ENCODE data around the gene TMBIM1. TPM values are rescaled to one million over a fixed set of nuclear protein-coding genes. Genes with fewer than 3 reads are reported as not detected.

TMBIM1 gene
- total and polyA plus RNA-seq, 5 donors = 64.3 to 158 (median 106) TPM

DNA sequence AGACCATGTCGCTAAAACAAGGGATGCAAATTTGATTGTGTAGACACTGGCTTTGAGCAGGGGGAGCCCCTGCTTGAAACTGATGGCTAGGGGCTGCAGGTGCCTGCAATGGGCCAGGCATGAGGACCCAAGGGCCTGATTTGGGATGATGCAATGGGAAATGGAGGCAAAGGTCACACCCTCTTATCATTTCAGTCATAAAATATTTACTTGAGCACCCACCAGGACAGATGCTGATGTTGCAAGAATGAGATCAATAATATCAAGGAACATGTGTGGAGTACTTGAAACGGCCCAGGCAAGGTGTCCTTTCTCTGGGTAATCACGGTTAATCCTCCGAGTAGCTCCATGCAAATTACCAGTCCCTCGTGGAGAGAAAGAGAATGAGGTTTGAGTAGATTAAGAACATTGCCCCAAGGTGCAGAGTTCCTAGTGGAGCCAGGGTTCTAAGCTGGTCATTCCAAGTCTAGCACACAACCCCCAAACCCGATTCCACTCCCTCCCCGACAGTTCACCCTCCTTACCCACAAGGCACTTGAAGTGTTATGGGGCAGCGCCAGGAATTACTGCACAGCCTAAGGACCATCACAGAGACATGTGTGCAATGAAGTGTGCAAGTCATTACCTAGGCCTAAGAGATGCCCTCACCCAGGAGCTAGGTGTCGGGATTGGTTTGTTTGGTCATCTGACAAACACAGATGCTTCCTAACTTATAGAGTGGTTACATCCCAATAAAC lies 14.0 kb upstream of the TMBIM1 start:
- Histone ChIP-seq H3K9me3 (ENCODE audit: control insufficient read depth, low read length) (no peaks in the 10 kb centered on the region), H3K4me3 (ENCODE audit: low read length) (no peak overlapping the region), H3K4me1 (ENCODE audit: control insufficient read depth, insufficient read depth, low read length) (no peaks in the 10 kb centered on the region), H3K27ac (ENCODE audit: low read length) (no peak overlapping the region), H3K27me3 (ENCODE audit: control insufficient read depth, insufficient read depth) (no peaks in the 10 kb centered on the region)
- no peak for DNase-seq
- no peak for ATAC-seq
- 85% methylated on average over 9 of the region's 9 CpGs for WGBS
- intact Hi-C loops (cut with DNase I) = loop anchor here in 1 of 4 donors (5.0 kb wide), 1 partner anchor 51 kb away; the partner anchor contains the start of gene CATIP

GRCh38 chr2:218305383-218305782 lies 13.1 kb upstream of the TMBIM1 start:
- H3K27me3 ChIP-seq (ENCODE audit: control insufficient read depth, insufficient read depth) = no peaks in the 10 kb centered on the region
- no peaks in the 10 kb centered on the region for H3K4me1 ChIP-seq (ENCODE audit: control insufficient read depth, insufficient read depth, low read length)
- DNase-seq (peak in 1 of 3 donors; percentile 30), ATAC-seq (no peak)
- intact Hi-C loops (cut with DNase I) = loop anchor here in 1 of 4 donors (5.0 kb wide), 1 partner anchor 52 kb away; the partner anchor contains the start of gene CATIP
- 69% methylated on average over 5 of the region's 5 CpGs for WGBS
- no peak overlapping the region for H3K27ac ChIP-seq (ENCODE audit: low read length)
- H3K4me3 ChIP-seq (ENCODE audit: low read length) = no peak overlapping the region
- H3K9me3 ChIP-seq (ENCODE audit: control insufficient read depth, low read length) = no peaks in the 10 kb centered on the region

- ATAC-seq (peak; percentile 71 to 76), DNase-seq (peak; percentile 77 to 90 (median 83))
- Histone ChIP-seq H3K27me3 (ENCODE audit: control insufficient read depth, insufficient read depth) (no peaks in the 10 kb centered on the region), H3K4me1 (ENCODE audit: control insufficient read depth, insufficient read depth, low read length) (no peaks in the 10 kb centered on the region), H3K27ac (ENCODE audit: low read length) (no peak overlapping the region), H3K4me3 (ENCODE audit: low read length) (no peak overlapping the region), H3K9me3 (ENCODE audit: control insufficient read depth, low read length) (no peaks in the 10 kb centered on the region)
- intact Hi-C loops (cut with DNase I) = loop anchor here in 3 of 4 donors (2.0 to 5.0 kb wide), 2 partner anchors 56 kb away; partner anchors contain the start of gene CATIP (in 3 of the 3)
- 8% methylated on average over 9 of the region's 9 CpGs for WGBS
These were observed 9.0 kb upstream of the TMBIM1 start for GRCh38 chr2:218301176-218301819.

- no peaks in the 10 kb centered on the region for H3K4me1 ChIP-seq (ENCODE audit: control insufficient read depth, insufficient read depth, low read length)
- no peaks in the 10 kb centered on the region for H3K9me3 ChIP-seq (ENCODE audit: control insufficient read depth, low read length)
- no peak overlapping the region for H3K4me3 ChIP-seq (ENCODE audit: low read length)
- 82% methylated on average over 4 of the region's 4 CpGs for WGBS
- DNase-seq (no peak), ATAC-seq (no peak)
- no peaks in the 10 kb centered on the region for H3K27me3 ChIP-seq (ENCODE audit: control insufficient read depth, insufficient read depth)
- intact Hi-C loops (cut with DNase I) = loop anchor here in 3 of 4 donors (2.0 to 5.0 kb wide), 2 partner anchors 57 kb away; partner anchors contain the start of gene CATIP (in 3 of the 3)
- H3K27ac ChIP-seq (ENCODE audit: low read length) = no peak overlapping the region
These were observed 7.8 kb upstream of the TMBIM1 start for GRCh38 chr2:218300141-218300540.

DNA sequence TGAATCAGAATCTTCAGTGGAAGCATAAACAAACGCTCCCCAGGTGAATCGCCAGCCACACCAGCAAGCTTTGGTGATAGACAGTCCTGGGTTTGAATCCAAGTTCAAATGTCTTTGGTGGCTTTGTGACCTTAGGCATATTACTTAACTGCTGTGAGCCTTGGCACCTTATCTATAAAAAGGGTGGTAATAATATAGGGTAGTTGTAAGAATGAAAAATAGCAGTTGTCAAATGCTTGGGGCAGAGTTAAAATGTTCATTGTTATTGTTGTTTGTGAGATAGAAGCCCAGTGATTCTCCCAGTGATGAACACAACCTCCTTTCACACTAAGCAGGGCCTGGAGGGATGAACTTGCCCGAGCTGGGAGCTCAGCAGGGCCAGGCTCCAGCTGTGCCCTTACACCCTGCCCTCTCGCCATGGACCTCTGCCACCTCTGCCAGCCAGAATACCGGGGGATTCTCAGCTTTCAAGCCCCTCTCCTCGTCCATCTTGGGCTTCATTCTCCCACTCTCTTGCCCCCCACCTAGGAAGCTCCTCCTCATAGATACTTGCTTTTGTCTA lies 6.1 kb upstream of the TMBIM1 start:
- no peak for ATAC-seq
- no peak overlapping the region for H3K27ac ChIP-seq (ENCODE audit: low read length)
- H3K27me3 ChIP-seq (ENCODE audit: control insufficient read depth, insufficient read depth) = no peaks in the 10 kb centered on the region
- DNase-seq = peak in 1 of 3 donors; percentile 21
- intact Hi-C loops (cut with DNase I) = loop anchor here (10.0 kb wide), 2 partner anchors 96 to 166 kb away; partner anchors contain the start of gene CTDSP1 (in 1 of the 4)
- H3K9me3 ChIP-seq (ENCODE audit: control insufficient read depth, low read length) = no peaks in the 10 kb centered on the region
- no peak overlapping the region for H3K4me3 ChIP-seq (ENCODE audit: low read length)
- WGBS = 82% methylated on average over 6 of the region's 6 CpGs
- no peaks in the 10 kb centered on the region for H3K4me1 ChIP-seq (ENCODE audit: control insufficient read depth, insufficient read depth, low read length)

DNA sequence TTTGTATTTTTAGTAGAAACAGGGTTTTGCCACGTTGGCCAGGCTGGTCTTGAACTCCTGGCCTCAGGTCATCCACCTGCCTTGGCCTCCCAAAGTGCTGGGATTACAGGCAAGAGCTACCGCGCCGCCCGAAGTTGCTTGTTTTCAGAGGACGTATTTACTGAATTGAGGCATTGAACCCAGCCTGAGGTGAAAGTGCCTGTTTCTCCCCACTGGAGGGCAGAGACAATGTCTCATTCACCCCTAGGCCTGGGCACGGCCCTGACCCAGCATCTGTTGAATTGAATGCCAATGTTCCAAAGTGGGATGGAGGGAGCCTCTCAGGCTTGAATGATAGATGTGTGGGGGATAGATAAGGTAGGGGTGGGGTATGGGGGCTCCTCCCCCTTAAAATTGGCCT lies 4.5 kb upstream of the TMBIM1 start:
- no peak overlapping the region for H3K4me3 ChIP-seq (ENCODE audit: low read length)
- no peaks in the 10 kb centered on the region for H3K27me3 ChIP-seq (ENCODE audit: control insufficient read depth, insufficient read depth)
- 88% methylated on average over 7 of the region's 7 CpGs for WGBS
- intact Hi-C loops (cut with DNase I) = loop anchor here (10.0 kb wide), 2 partner anchors 98 to 168 kb away; partner anchors contain the start of gene CTDSP1 (in 1 of the 4)
- ATAC-seq (no peak), DNase-seq (peak in 1 of 3 donors; percentile 17)
- H3K27ac ChIP-seq (ENCODE audit: low read length) = no peak overlapping the region
- H3K4me1 ChIP-seq (ENCODE audit: control insufficient read depth, insufficient read depth, low read length) = no peaks in the 10 kb centered on the region
- H3K9me3 ChIP-seq (ENCODE audit: control insufficient read depth, low read length) = no peaks in the 10 kb centered on the region

DNA sequence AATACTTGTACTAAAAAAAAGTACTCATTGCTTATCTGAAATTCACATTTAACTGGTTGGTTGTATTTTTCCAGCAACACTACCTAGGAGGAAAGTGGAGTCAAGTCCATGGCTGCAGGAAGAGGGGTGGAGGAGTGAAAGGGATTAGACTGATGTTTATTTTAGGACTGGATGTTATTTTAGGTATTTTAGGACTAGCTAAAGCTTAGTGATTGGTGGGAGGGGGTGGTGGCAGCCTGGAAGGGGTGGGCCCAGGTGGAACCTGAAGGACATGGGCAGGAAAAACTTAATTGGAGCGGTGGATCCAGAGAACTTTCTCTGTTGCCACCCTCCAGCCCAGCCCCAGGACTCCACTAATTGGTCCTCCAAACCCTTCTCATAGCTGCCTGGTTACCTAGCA lies 3.9 kb upstream of the TMBIM1 start:
- DNase-seq (peak in 1 of 3 donors; percentile 11), ATAC-seq (no peak)
- no peak overlapping the region for H3K4me3 ChIP-seq (ENCODE audit: low read length)
- 98% methylated on average over 1 of the region's 1 CpG for WGBS
- no peaks in the 10 kb centered on the region for H3K27me3 ChIP-seq (ENCODE audit: control insufficient read depth, insufficient read depth)
- no peak overlapping the region for H3K27ac ChIP-seq (ENCODE audit: low read length)
- no peaks in the 10 kb centered on the region for H3K4me1 ChIP-seq (ENCODE audit: control insufficient read depth, insufficient read depth, low read length)
- no peaks in the 10 kb centered on the region for H3K9me3 ChIP-seq (ENCODE audit: control insufficient read depth, low read length)
- intact Hi-C loops (cut with DNase I) = loop anchor here (10.0 kb wide), 2 partner anchors 99 to 169 kb away; partner anchors contain the start of gene CTDSP1 (in 1 of the 4)

DNA sequence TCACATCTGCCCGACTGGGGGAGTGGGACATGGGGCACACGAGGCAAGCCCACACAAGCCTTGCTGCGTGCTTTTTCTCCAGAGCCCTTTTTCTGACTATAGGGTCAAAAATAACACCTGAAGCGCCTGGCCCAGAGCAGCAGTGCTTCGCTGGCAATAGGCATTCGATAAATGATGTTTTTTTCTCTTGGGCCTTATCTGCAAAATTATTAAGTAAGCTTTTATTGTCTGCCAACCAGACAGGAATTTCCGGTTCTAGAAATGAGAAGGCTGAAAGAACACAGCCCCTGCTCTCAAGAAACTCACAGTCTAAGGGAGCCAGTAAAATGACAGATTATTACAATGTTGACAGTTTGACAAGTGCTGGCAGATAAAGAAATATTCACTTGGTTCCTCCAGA lies 2.7 kb upstream of the TMBIM1 start:
- intact Hi-C loops (cut with DNase I) = loop anchor here (10.0 kb wide), 2 partner anchors 100 to 170 kb away; partner anchors contain the start of gene CTDSP1 (in 1 of the 4)
- Histone ChIP-seq H3K4me1 (ENCODE audit: control insufficient read depth, insufficient read depth, low read length) (peaks cover 6% of the 10 kb centered on the region), H3K4me3 (ENCODE audit: low read length) (no peak overlapping the region), H3K27me3 (ENCODE audit: control insufficient read depth, insufficient read depth) (no peaks in the 10 kb centered on the region), H3K27ac (ENCODE audit: low read length) (no peak overlapping the region), H3K9me3 (ENCODE audit: control insufficient read depth, low read length) (no peaks in the 10 kb centered on the region)
- ATAC-seq (no peak), DNase-seq (no peak)
- 46% methylated on average over 7 of the region's 7 CpGs for WGBS

DNA sequence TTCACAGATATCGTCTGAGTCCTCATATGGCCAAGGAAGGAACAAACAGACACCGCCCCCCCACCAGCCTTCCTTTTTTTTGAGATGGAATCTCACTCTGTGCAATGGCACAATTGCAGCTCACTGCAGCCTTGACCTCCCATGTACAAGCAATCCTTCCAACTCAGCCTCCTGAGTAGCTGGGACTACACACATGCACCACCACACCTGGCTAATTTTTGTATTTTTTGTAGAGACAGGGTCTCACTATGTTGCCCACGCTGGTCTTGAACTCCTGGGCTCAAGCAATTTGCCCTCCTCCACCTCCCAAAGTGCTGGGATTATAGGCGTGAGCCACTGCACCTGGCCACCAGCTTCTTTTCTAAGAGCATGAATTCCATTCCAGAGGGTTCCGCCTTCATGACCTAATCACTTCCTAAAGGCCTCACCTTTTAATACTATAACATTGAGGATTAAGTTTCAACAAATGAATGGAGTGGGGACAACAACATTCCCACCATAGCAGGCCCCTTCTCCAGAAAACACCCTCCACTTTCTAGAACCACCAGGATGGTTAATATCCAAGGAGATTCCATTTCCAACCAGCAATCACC lies 2.2 kb upstream of the TMBIM1 start:
- Histone ChIP-seq H3K27me3 (ENCODE audit: control insufficient read depth, insufficient read depth) (no peaks in the 10 kb centered on the region), H3K4me3 (ENCODE audit: low read length) (no peak overlapping the region), H3K4me1 (ENCODE audit: control insufficient read depth, insufficient read depth, low read length) (peaks cover 10% of the 10 kb centered on the region), H3K9me3 (ENCODE audit: control insufficient read depth, low read length) (no peaks in the 10 kb centered on the region), H3K27ac (ENCODE audit: low read length) (no peak overlapping the region)
- DNase-seq (peak in 1 of 3 donors; percentile 19), ATAC-seq (no peak)
- intact Hi-C loops (cut with DNase I) = loop anchor here (5.0 to 10.0 kb wide), 4 partner anchors 100 to 353 kb away; partner anchors contain the start of gene CTDSP1 (in 4 of the 4)
- 84% methylated on average over 5 of the region's 5 CpGs for WGBS

GRCh38 chr2:218293715-218294429 lies 1.6 kb upstream of the TMBIM1 start:
- ATAC-seq (no peak), DNase-seq (peak in 1 of 3 donors; percentile 7)
- H3K27me3 ChIP-seq (ENCODE audit: control insufficient read depth, insufficient read depth) = no peaks in the 10 kb centered on the region
- H3K4me3 ChIP-seq (ENCODE audit: low read length) = no peak overlapping the region
- H3K27ac ChIP-seq (ENCODE audit: low read length) = no peak overlapping the region
- peaks cover 10% of the 10 kb centered on the region for H3K4me1 ChIP-seq (ENCODE audit: control insufficient read depth, insufficient read depth, low read length)
- 69% methylated on average over 5 of the region's 5 CpGs for WGBS
- H3K9me3 ChIP-seq (ENCODE audit: control insufficient read depth, low read length) = no peaks in the 10 kb centered on the region
- intact Hi-C loops (cut with DNase I) = loop anchor here (5.0 to 10.0 kb wide), 4 partner anchors 101 to 353 kb away; partner anchors contain the start of gene CTDSP1 (in 4 of the 4)

All from right cardiac atrium (tissue), 5 donors.